HG02970 (cell line): Measurements from ENCODE around the gene RAPGEF1.

Experiments
- ATAC-seq: cut with Tn5 transposase; IDR thresholded peaks from one replicate; pipeline ENCODE4 v1.9.1; 2021; ENCODE audit warnings: mild to moderate bottlenecking, moderate library complexity, moderate number of reproducible peaks; ENCODE audit not compliant: unreplicated experiment, low FRiP score

Gene RAPGEF1

GRCh38 chr9:131546336-131547084 lies 193.4 kb downstream of the RAPGEF1 start:
- no peak for ATAC-seq

- no peak for ATAC-seq
These were observed 194.0 kb downstream of the RAPGEF1 start for GRCh38 chr9:131545786-131546335.

DNA sequence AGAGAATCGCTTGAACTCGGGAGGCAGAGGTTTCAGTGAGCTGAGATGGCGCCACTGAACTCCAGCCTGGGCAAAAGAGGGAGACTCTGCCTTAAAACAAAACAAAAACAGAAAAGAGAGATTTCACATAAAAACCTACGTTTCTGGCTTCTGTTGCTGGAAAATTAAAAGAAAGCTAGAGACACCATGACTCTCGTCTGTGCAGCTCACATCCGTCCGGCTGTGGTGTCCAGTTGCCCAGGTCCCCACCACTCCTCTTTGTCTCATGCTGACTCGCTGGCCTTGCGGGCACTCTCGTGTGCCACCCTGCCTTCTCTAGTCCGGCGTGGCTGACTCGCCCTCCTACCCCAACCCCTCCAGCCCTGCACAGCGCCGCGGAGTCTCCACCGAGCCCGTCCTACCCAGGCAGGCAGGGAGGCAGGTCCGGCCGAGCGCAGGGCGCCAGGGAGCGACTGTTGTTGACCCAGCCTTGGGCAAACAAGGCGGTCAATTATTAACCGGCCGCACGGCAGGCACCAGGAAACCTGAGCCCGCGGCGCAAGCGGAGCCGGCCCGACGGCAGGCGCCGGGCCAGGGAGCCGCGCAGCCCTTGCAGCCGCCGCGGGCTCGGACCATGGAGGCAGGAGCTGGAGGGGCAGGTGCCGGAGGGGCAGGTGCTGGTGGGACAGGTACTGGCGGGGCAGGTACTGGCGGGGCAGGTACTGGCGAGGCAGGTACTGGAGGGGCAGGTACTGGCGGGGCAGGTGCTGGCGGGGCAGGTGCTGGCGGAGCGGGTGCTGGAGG lies 194.7 kb downstream of the RAPGEF1 start, which contains the start of gene PRRT1B:
TSS of gene PRRT1B (plus strand) at position 521 of the 783 bp plus-strand sequence. CDS start at position 614, 93 bp downstream.
- no peak for ATAC-seq

GRCh38 chr9:131543141-131543540 lies 196.7 kb downstream of the RAPGEF1 start:
- ATAC-seq, result no peak

- no peak for ATAC-seq
These were observed 200.5 kb downstream of the RAPGEF1 start for GRCh38 chr9:131539223-131539923.

GRCh38 chr9:131537946-131538345 lies 201.9 kb downstream of the RAPGEF1 start:
- ATAC-seq, result no peak

DNA sequence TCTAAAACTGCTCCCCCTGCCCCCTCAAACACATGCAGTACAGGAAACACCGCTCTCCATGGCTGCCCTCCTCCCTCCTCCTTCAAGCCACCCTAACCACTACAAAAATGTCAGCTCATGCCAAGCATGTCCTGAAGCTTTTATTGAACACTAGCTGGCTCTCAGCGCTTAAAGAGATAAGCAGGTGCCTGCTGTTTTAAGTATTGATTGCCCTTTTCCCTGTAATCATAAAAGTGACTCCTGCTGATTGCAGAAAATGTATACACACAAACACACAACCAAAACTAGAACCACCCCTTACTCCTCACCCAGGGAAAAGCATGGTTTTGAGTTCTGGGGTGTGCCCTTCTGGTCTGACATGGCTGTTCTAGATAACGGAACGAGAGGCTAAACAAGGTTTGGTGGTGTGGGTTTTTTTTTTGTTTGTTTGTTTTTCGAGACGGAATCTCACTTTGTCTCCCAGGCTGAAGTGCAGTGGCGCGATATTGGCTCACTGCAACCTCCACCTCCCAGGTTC lies 205.1 kb downstream of the RAPGEF1 start:
- no peak for ATAC-seq

- ATAC-seq, result peak; percentile 78
These were observed 208.7 kb downstream of the RAPGEF1 start, which contains the start of gene UCK1 for GRCh38 chr9:131530920-131531832. Gene UCK1 (minus strand): TSS chr9:131531263. CDS start chr9:131531174, 89 bp downstream.

GRCh38 chr9:131530546-131530919 lies 209.3 kb downstream of the RAPGEF1 start:
- ATAC-seq, result no peak

- ATAC-seq, result no peak
These were observed 210.0 kb downstream of the RAPGEF1 start for GRCh38 chr9:131529597-131530545.

DNA sequence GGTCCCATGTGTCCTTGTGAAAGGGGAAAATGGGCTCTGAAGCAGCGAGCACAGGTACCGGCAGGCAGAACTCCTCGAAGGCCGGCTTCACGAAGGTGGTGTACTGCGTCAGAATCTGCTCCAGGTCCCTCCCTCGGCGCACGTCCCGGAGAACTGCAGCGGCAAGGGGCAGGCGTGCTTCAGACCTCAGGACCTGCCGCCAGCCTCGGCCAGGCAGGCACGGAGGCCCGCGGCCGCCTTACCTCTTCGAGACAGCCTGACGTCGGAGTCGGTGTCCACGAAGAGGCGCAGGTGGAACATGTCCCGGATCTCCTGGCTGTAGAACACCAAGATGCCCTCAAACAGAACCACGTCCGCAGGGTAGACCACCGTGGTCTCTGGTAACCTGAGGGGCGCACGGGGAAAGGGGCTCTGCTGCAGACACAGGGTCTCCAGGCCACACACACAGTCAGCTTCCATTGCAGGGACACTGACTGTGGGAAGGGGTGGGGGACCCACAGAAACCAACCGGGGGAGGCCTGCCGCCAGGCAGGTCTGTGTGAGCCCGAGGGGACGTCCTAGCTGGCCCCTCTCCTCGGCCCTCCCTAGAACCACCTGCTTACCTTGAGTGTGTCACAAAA lies 210.9 kb downstream of the RAPGEF1 start:
- no peak for ATAC-seq

GRCh38 chr9:131528186-131528585 lies 211.7 kb downstream of the RAPGEF1 start:
- no peak for ATAC-seq
